Raji (cell line): ENCODE results near the gene SLC15A3.

Source experiments
- POLR2A ChIP-seq: IDR thresholded peaks from 2 replicates; pipeline ENCODE4 v1.6.1; 2011; ENCODE audit warnings: low read depth, low read length, control low read depth; ENCODE audit not compliant: insufficient read depth

Gene SLC15A3

DNA sequence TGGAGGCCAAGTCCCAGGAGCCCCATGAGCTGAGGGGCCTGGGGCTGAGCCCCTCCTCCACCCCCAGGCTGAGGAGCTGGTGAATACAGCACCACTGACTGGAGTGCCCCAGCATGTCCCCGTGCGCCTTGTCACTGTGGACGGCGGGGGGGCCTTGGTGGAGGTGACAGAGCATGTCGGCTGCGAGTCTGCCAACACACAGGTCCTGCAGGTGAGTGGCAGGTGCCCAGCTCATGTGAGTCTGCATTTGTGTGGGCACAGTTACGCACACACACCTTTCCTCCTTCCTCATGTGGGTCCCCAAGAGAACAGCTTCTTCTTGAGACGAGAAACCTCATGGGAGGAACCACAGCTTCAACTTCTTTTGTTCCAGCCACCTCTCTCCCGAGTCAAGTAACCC lies 20.1 kb downstream of the SLC15A3 start:
- no peak for TF ChIP-seq POLR2A

GRCh38 chr11:60930394-60930793 lies 21.6 kb downstream of the SLC15A3 start:
- TF ChIP-seq POLR2A, result no peak

DNA sequence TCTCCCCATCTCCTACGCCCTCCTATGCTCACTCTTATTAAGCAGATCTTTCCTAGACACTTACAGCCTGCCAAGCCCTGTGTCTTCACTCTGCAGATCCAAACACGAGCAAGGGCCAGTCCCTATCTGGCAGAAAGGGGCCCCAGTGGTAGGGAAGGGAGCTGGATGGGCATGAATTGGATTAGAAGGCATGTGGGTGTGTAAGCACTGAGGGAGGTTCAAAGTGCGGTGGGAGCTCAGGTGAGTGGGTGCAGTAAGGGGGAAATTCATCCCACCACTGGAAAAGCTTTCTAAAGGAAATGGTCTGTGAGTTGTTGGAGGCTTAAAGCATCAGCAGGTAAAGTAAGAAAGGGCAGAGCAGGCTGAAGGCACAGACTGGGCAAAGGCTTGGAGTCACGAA lies 22.2 kb downstream of the SLC15A3 start:
- TF ChIP-seq POLR2A, result no peak

- TF ChIP-seq POLR2A, result no peak
Measured at GRCh38 chr11:60928563-60929001, 23.4 kb downstream of the SLC15A3 start.

DNA sequence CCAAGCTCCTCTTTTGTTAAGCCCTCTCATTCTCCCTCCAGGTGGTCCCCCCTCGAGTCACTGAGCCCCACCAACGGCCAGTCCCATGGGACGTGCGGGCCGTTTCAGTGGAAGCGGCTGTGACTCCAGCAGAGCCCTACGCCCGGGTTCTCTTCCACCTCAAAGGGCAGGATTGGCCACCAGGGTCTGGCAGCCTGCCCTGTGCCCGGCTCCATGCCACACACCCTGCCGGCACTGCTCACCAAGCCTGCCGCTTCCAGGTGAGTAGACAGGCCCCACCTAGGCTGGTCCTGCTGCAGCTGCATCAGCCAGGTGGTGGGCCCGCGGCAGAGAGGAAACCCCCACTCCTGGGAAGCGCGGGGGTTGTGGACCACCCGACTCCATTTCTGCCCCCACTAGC lies 24.4 kb downstream of the SLC15A3 start:
- TF ChIP-seq POLR2A, result no peak

DNA sequence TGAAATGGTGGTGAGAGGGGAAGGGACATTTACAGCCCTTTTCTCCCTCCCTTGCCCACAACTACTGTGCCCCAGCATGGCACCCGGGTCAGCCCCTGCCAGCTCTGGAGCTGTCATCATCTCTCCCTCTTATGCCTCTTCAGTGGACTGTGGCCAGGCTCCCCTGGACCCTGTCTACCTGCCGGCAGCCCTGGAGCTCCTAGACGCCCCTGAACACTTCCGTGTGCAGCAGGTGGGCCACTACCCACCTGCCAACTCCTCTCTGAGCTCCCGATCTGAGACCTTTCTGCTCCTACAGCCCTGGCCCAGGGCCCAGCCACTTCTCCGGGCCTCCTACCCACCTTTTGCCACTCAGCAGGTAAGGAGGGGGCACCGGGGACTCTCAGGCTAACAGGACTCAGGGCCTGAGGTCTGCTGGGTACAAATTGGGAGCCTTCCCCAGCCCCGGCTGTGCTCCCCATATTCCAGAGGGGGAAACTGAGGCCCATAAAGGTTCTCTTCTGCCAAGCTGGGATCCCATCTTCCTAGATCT lies 24.8 kb downstream of the SLC15A3 start:
- TF ChIP-seq POLR2A, result no peak

GRCh38 chr11:60926500-60926899 lies 25.5 kb downstream of the SLC15A3 start:
- no peak for TF ChIP-seq POLR2A

DNA sequence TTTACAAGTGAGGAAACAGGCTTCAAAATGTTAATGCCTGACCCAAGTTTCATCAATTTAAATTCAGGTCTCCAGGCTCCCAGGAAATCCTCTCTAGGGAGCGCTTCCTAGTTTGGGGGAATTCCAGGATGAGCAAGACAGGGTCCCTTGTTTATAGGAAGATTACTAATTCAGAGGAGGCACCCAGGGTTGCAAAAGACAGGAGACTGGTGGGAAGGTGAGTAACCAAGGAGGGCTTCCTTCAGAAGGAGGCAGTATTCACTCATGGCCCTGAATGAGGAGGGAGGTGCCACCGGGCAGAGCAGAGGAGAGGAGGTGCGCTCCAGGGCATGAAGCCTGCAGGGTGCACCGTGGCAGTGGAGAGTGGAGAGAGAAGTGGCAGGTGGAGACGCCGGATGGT lies 26.1 kb downstream of the SLC15A3 start:
- no peak for TF ChIP-seq POLR2A

DNA sequence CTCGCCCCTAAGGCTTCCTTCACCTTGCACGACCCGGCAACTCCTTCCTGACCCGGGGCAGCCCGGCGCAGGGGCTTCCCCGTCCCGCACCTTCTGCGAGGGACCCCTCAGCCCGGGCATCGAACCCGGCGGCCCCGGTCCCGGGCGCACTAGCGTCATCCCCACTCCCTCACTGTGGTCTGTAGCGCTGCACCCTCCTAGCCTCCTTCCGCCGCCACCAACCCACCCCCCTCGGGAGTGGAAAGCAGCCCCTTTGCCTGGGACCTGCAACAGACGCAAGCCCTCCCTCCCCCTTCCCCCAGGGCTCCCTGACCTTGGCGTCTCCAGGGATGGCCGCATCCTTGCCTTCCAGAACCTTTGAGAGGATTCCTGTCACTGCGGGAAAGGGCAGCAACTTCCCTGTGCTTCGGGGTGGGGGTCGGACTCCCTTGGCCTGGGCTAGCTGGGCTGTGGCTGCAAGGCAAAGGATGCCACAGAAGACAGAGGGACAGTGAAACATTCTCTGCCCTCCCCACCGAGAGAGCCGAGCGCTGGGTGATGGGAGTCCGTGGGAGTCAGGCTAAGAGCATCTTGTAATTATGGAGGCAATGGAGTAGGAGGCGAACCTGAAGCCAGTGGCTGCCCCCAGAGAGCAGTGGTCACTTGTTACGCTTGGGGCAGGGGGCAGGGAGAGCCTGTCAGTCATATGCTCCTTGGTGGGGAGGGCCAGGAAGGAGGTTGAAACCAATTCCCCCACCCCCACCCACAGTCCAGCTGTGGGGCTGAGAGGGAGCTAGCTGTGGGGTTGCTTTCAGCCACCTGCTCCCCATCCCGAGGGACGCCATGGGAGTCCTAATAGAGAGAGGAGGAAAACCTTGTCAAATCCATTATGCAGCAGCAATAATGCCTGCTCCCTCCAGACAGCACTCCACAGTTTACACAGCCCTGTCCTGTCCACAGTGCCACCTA lies 26.8 kb downstream of the SLC15A3 start:
- no peak for TF ChIP-seq POLR2A

DNA sequence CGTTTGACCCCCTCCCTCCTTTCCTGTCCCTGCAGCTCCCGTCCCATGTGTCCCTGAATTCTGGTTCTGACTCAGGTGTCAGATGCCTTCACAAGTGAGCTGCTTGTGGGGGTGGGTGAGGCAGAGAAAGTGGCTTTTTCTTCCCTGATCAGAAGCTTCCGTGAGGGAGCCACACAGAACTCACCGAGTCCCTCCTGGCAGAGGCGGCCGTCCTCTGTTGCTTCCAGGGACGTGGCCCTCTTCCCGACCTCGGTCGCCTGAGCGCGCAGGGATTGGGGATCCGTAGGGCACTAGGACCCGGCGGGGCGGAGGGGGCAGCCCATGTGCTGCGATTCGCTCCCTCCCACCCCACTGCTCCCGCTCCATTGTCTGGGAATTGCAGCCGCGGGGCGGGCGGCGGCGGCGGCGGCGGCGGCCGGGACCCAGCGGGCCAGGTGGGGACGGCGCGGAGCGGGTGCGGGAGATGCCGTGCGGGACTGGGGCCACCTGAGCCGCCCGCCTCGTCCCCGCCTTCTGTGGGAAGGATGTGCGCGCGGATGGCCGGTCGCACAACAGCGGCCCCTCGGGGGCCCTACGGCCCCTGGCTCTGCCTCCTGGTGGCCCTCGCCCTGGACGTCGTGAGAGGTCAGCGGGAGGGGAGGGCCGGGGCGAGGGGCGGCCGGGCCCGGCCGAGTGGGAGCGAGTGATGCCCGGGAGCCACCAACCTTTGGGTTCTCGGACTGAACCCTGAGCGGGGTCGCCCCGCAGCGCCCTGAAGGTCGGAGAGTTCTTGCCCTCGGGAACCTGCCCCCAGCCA lies 27.7 kb downstream of the SLC15A3 start, which contains the start of gene TMEM132A:
Gene TMEM132A (plus strand): TSS at position 351 of the 796 bp plus-strand sequence. CDS start 174 bp downstream, at position 525.
- no peak for TF ChIP-seq POLR2A

DNA sequence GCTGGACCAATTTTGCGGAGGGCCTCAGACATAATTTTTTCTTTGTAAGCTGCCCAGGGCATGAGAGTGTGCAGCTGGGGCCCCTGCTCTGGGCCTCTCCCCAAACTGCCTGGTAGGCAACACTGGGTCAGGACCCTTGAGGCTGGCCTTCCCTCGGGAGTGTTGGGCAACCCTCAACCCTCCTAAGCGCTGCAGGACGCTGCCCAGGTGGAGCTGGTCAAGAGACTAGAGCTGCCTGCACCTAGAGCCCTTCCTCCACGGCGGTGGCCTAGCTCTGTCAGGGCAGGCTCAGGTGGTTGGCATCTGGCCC lies 28.2 kb downstream of the SLC15A3 start:
- no peak for TF ChIP-seq POLR2A

DNA sequence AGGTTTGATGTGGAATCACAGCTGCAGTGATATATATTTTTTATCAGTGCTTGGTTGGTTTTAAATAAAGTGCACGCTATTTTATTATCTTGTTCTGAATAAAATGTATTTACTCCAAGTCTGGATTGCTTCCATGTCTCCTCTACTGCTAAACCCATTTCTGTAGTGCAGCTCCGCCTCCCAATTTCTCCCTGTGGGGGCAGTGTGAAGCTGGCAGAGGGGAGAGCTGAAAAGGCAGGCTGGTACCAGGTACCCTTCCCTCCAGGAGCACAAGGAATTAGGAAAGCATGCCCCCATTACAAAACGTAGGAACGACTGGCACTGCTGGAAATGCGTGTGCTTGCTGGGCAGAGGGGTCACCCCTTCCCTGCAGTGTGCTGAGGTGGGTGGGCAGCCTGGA lies 28.6 kb downstream of the SLC15A3 start:
- no peak for TF ChIP-seq POLR2A

DNA sequence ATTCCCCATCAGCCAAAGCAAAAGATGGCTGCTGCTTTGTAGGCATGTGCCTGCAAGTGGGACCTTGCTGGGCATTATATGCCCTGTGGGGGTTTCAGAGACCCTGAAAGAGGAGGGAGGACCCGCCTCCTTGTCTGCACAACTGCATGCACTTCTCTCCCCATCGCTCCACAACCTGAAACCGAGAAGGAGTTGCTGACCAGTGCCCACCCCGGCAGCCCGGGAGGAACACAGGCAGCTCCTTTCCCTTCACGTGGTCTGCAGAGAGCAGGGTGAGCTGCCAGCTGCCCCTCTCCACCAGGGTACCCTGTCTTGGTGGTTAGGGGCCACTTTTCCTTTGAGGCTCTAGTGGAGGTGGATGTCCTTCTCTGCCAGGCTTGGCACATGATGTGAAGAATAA lies 29.1 kb downstream of the SLC15A3 start:
- no peak for TF ChIP-seq POLR2A

- no peak for TF ChIP-seq POLR2A
Measured at GRCh38 chr11:60921777-60922335, 30.1 kb downstream of the SLC15A3 start.

DNA sequence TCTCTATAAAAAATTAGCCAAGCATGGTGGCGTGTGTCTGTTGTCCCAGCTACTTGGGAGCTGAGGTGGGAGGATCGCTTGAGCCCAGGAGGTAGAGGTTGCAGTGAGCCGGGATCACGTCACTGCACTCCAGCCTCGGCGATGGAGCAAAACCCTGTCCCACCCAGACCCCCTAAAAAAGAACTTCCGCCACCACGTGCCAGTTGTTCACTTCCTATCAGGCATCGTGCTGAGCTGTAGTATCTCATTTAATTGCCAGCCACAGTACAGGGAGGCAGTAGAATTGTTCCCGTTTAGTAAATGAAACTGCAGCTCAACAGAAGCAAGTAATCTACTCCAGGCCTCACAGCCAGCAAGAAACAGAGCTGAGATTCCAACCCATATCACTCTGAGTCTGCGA lies 30.7 kb downstream of the SLC15A3 start:
- TF ChIP-seq POLR2A, result no peak
